GM12801 (cell line): ENCODE data around the gene SOX10.

Source experiments
- TF ChIP-seq, protein P1 (sequence below): IDR thresholded peaks from one replicate; pipeline ENCODE4 v1.5.1; 2011; ENCODE audit warnings: control low read depth; ENCODE audit not compliant: insufficient read length; ENCODE audit errors: extremely low read depth

SOX10 gene

DNA sequence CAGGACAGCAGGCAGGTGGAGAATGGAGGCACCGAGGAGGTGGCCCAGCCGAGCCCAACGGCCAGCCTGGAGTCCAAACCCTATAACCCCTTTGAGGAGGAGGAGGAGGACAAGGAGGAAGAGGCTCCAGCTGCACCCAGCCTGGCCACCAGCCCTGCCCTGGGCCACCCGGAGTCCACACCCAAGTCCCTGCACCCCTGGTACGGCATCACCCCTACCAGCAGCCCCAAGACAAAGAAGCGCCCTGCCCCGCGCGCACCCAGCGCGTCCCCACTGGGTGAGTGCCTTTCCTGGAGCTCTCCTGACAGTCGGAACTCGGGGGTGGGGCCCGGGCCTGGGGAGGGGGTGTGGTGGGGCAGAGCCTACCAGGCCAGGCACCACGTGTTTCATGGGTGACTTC is 58.6 kb downstream of the SOX10 start:
- TF ChIP-seq, protein P1, sequence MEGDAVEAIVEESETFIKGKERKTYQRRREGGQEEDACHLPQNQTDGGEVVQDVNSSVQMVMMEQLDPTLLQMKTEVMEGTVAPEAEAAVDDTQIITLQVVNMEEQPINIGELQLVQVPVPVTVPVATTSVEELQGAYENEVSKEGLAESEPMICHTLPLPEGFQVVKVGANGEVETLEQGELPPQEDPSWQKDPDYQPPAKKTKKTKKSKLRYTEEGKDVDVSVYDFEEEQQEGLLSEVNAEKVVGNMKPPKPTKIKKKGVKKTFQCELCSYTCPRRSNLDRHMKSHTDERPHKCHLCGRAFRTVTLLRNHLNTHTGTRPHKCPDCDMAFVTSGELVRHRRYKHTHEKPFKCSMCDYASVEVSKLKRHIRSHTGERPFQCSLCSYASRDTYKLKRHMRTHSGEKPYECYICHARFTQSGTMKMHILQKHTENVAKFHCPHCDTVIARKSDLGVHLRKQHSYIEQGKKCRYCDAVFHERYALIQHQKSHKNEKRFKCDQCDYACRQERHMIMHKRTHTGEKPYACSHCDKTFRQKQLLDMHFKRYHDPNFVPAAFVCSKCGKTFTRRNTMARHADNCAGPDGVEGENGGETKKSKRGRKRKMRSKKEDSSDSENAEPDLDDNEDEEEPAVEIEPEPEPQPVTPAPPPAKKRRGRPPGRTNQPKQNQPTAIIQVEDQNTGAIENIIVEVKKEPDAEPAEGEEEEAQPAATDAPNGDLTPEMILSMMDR, result no peak

DNA sequence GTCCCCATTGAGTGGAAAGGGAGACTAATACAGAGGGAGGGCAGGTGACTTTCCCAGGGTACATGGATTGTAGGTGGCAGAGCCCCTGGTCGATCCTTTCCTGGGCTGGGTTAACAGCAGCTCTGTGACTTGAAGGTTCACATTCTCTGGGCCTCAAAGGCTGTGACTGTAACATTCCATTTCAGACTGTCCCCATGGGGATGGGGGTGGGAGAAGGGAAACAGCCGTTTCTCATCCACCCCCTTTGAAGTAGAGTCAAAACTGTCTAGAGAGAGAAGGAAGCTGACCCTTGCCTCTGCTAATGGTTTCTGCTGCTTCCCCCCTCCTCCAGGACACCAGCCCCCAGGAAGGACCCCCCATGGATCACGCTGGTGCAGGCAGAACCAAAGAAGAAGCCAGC is 59.0 kb downstream of the SOX10 start:
- TF ChIP-seq, protein P1, result no peak

DNA sequence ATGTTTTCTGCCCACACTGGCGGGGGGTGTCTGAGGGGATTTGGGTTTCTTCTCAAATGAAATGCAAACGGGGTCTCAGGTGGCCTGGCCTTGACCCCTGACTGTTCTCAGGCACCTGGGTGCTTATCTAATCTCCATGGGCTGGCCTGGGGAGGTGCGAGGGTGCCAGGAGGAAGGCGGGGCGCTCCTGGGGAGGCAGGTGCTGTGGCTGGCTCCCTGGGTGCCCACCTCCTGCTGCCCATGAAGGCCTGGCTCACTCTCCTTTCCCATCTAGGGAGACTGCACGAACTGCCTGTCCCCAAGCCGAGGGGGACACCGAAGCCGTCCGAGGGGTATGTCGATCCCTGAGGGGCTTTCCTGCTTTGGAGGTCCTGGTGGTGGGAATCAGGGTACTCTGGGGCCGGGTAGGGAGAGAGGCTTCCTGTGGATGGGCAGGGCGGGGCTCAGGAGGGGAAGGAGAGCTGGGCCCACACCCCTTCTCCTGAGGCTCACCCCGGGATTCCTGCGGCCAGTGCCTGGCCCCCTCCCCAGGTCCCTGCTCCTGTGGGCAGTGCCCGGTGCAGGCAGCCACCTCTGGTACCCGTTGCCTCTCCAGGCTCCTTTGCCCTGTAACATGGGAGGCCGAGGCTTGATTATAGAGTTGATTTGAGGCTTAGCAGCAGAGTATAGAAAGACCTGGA is 59.8 kb downstream of the SOX10 start:
- TF ChIP-seq, protein P1, result no peak

DNA sequence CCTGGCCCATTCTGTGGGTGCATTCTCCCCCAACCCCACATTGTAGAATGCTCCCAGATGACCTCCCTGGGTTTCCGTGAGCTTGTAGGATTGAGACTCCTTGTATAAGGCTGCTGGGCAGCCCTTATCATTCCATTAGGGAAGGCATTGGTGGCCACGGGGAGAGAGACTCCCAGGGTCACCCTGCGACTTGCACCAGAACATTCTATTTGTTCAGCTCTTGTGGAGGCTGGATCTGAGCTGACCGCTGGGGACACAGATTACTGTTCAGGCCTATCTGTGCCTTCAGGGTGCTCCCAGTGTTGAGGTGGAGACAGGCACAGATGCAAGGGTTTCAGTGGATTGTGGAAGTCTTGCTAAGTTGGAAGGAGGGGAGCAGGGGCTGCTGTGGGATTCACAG is 60.4 kb downstream of the SOX10 start:
- TF ChIP-seq, protein P1, result no peak
